DOHH2 (cell line): ENCODE results near the gene ECSIT.

Experiments used
- EZH2phosphoT487 ChIP-seq: fragments of 200-600 bp; sonication (generic); IDR thresholded peaks from 2 replicates; pipeline ENCODE4 v1.6.1; 2017; ENCODE audit warnings: borderline replicate concordance, mild to moderate bottlenecking, antibody characterized with exemption, low read length, moderate library complexity, mixed read lengths
- TF ChIP-seq, protein P1 (sequence below): fragments of 200-600 bp; sonication (generic); IDR thresholded peaks from one replicate; pipeline ENCODE4 v1.5.1; 2014; ENCODE audit warnings: antibody characterized with exemption, mild to moderate bottlenecking, low read depth, low read length; ENCODE audit not compliant: poor library complexity, severe bottlenecking

DNA sequence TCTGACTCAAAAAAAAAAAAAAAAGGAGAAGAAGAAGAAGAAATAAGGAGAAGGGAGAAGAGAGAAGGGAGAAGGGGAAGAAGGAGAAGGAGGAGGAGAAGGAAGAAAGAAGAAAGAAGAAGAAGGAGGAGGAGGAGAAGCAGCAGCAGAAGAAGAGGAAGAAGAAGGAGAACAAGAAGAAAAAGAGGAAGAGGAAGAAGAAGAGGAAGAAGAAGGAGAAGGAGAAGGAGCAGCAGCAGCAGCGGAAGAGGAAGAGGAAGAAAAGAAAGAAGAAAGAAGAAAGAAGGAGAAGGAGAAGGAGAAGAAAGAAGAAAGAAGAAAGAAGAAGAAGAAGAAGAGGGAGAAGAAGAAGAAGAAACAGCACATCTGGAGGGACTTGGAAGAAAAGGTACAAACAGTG lies 5.6 kb upstream of the ECSIT start:
- TF ChIP-seq, protein P1, sequence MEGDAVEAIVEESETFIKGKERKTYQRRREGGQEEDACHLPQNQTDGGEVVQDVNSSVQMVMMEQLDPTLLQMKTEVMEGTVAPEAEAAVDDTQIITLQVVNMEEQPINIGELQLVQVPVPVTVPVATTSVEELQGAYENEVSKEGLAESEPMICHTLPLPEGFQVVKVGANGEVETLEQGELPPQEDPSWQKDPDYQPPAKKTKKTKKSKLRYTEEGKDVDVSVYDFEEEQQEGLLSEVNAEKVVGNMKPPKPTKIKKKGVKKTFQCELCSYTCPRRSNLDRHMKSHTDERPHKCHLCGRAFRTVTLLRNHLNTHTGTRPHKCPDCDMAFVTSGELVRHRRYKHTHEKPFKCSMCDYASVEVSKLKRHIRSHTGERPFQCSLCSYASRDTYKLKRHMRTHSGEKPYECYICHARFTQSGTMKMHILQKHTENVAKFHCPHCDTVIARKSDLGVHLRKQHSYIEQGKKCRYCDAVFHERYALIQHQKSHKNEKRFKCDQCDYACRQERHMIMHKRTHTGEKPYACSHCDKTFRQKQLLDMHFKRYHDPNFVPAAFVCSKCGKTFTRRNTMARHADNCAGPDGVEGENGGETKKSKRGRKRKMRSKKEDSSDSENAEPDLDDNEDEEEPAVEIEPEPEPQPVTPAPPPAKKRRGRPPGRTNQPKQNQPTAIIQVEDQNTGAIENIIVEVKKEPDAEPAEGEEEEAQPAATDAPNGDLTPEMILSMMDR, result no peak
- TF ChIP-seq EZH2phosphoT487, result no peak
